ENCODE data around the gene PAX6. TPM values are rescaled to one million over a fixed set of nuclear protein-coding genes. Genes with fewer than 3 reads are reported as not detected.

PAX6 gene
- polyA plus RNA-seq, 1 of the 3 experiments (the other 2 are of a cell fraction), result not detected

GRCh38 chr11:31827455-31828206, 16.5 kb upstream of the PAX6 start:
- DNase-seq, result no peak
- Histone ChIP-seq H3K36me3 (replicated peaks in 1 of 2; ENCODE audit: control insufficient read depth in 1 of 2, insufficient read depth in 2 of 2, low read length in 1 of 2) (no peaks in the 10 kb centered on the region), H3K9me2 (no peaks in the 10 kb centered on the region), H4K20me1 (ENCODE audit: insufficient read depth) (no peaks in the 10 kb centered on the region), H3K9ac (no peak overlapping the region), H3K27me3 (ENCODE audit: insufficient read depth) (peaks cover 92% of the 10 kb centered on the region), H3K9me3 (no peaks in the 10 kb centered on the region), H3K4me1 (ENCODE audit: control insufficient read depth in 1 of 2, insufficient read depth in 2 of 2, low read depth in 1 of 2, low read length in 1 of 2) (no peaks in the 10 kb centered on the region), H3K27ac (ENCODE audit: low read depth in 2 of 2, low read length in 1 of 2) (no peak overlapping the region), H3K4me3 (ENCODE audit: low read depth in 2 of 2, low read length in 1 of 2) (no peak overlapping the region), H2AFZ (ENCODE audit: low read depth) (no peak overlapping the region), H3F3A (replicated peaks; ENCODE audit: insufficient read depth) (no peaks in the 10 kb centered on the region), H3K4me2 (0 out of 2 replicates have a peak overlapping the region, but pooled peaks have one; percentile 23), H3K79me2 (ENCODE audit: insufficient read depth) (no peaks in the 10 kb centered on the region)
- ChIA-PET CTCF (no interaction called here), POLR2A (no interaction called here)
- WGBS (ENCODE audit: low lambda C conversion rate), result 9% methylated on average over 18 of the region's 18 CpGs
- TF ChIP-seq REST (IDR thresholded peaks at IDR 0.05; ENCODE audit: low read depth, low read length), result no peak
- TF ChIP-seq, protein P1, sequence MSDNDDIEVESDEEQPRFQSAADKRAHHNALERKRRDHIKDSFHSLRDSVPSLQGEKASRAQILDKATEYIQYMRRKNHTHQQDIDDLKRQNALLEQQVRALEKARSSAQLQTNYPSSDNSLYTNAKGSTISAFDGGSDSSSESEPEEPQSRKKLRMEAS (IDR thresholded peaks at IDR 0.05; ENCODE audit: low read depth), result no peak
- 0 out of 2 replicates have a peak, but pooled peaks have one; percentile 15 for TF ChIP-seq EZH2phosphoT487 (IDR thresholded peaks at IDR 0.05; ENCODE audit: borderline replicate concordance, low read depth)
- TF ChIP-seq TCF12 (IDR thresholded peaks at IDR 0.05), result no peak
- no peak for TF ChIP-seq EP300 (IDR thresholded peaks at IDR 0.05; ENCODE audit: borderline replicate concordance in 1 of 2, low read depth in 1 of 2, low read length in 1 of 2)
- no peak for TF ChIP-seq RFX5 (IDR thresholded peaks at IDR 0.05; ENCODE audit: low read length)

GRCh38 chr11:31826536-31827438, 15.7 kb upstream of the PAX6 start:
- Histone ChIP-seq H3K4me1 (ENCODE audit: control insufficient read depth in 1 of 2, insufficient read depth in 2 of 2, low read depth in 1 of 2, low read length in 1 of 2) (no peaks in the 10 kb centered on the region), H3K27ac (ENCODE audit: low read depth in 2 of 2, low read length in 1 of 2) (no peak overlapping the region), H3K27me3 (ENCODE audit: insufficient read depth) (peaks cover 93% of the 10 kb centered on the region), H3K9ac (no peak overlapping the region), H4K20me1 (ENCODE audit: insufficient read depth) (no peaks in the 10 kb centered on the region), H3K4me2 (0 out of 2 replicates have a peak overlapping the region, but pooled peaks have one; percentile 23), H3K9me2 (no peaks in the 10 kb centered on the region), H3F3A (replicated peaks; ENCODE audit: insufficient read depth) (no peaks in the 10 kb centered on the region), H3K36me3 (replicated peaks in 1 of 2; ENCODE audit: control insufficient read depth in 1 of 2, insufficient read depth in 2 of 2, low read length in 1 of 2) (no peaks in the 10 kb centered on the region), H3K9me3 (no peaks in the 10 kb centered on the region), H3K4me3 (ENCODE audit: low read depth in 2 of 2, low read length in 1 of 2) (no peak overlapping the region), H3K79me2 (ENCODE audit: insufficient read depth) (no peaks in the 10 kb centered on the region), H2AFZ (ENCODE audit: low read depth) (no peak overlapping the region)
- ChIA-PET CTCF (no interaction called here), POLR2A (no interaction called here)
- DNase-seq, result peak; percentile 40
- TF ChIP-seq SMC3 (IDR thresholded peaks at IDR 0.05; ENCODE audit: low read depth, low read length), result no peak
- TF ChIP-seq EZH2phosphoT487 (IDR thresholded peaks at IDR 0.05; ENCODE audit: borderline replicate concordance, low read depth), result peak; percentile 81
- no peak for TF ChIP-seq CTCF (IDR thresholded peaks at IDR 0.05)
- TF ChIP-seq RCOR1 (IDR thresholded peaks at IDR 0.05; ENCODE audit: low read length), result no peak
- TF ChIP-seq YY1 (IDR thresholded peaks at IDR 0.05; ENCODE audit: low read depth), result no peak
- TF ChIP-seq FOXM1 (IDR thresholded peaks at IDR 0.05; ENCODE audit: low read depth), result no peak
- TF ChIP-seq, protein P2, sequence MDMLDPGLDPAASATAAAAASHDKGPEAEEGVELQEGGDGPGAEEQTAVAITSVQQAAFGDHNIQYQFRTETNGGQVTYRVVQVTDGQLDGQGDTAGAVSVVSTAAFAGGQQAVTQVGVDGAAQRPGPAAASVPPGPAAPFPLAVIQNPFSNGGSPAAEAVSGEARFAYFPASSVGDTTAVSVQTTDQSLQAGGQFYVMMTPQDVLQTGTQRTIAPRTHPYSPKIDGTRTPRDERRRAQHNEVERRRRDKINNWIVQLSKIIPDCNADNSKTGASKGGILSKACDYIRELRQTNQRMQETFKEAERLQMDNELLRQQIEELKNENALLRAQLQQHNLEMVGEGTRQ (IDR thresholded peaks at IDR 0.05; ENCODE audit: borderline replicate concordance, low read depth, low read length), result no peak
- WGBS (ENCODE audit: low lambda C conversion rate), result 35% methylated on average over 21 of the region's 55 CpGs
